Mesangial cell (primary cell): Measurements from ENCODE around the gene DCPS. TPM values are rescaled to one million over a fixed set of nuclear protein-coding genes. Genes with fewer than 3 reads are reported as not detected.

Experiments used
- total RNA-seq: library from RNA; depleted of rRNA; stranded (reverse); fragments of >200 nt; gene quantifications from 2 replicates; pipeline ENCODE4 v1.2.3, GENCODE V29; 2015

DCPS gene
- total RNA-seq: 14.1 and 24.6 TPM in 2 replicates

GRCh38 chr11:126303623-126304456 lies at the start of gene DCPS:
TSS of gene DCPS (plus strand) at chr11:126304060. CDS start at chr11:126304081, 21 bp downstream.

GRCh38 chr11:126268708-126269579 lies 34.9 kb upstream of the DCPS start, which contains the start of the genes FOXRED1 and SRPRA:
TSS of gene FOXRED1 (plus strand) at chr11:126269154. CDS start at chr11:126269207, 53 bp downstream.
TSS of gene SRPRA (minus strand) at chr11:126268895. CDS start at chr11:126268804, 91 bp downstream.

GRCh38 chr11:126282736-126283591 lies 20.9 kb upstream of the DCPS start, which contains the start of gene TIRAP:
TSS of gene TIRAP (plus strand) at chr11:126283093. CDS start at chr11:126290895, 7,802 bp downstream.

GRCh38 chr11:126355324-126355925 lies 51.6 kb downstream of the DCPS start, which contains the start of gene ST3GAL4:
TSS of gene ST3GAL4 (plus strand) at chr11:126355686. CDS start at chr11:126406156, 50,470 bp downstream.

Other genes with a start within 250 kb of the DCPS start
- 4.7 and 7.4 TPM in 2 replicates for gene CDON, start 241.2 kb upstream of the DCPS start, total RNA-seq
- gene RPUSD4, start 92.4 kb upstream of the DCPS start, total RNA-seq: 15.2 and 18.0 TPM in 2 replicates
- 16.5 and 17.6 TPM in 2 replicates for gene FAM118B, start 92.3 kb upstream of the DCPS start, total RNA-seq
- gene SRPRA, start 35.2 kb upstream of the DCPS start, total RNA-seq: 61.5 and 82.9 TPM in 2 replicates
- 12.9 and 38.8 TPM in 2 replicates for gene FOXRED1, start 34.9 kb upstream of the DCPS start, total RNA-seq
- gene TIRAP, start 21.0 kb upstream of the DCPS start, total RNA-seq: 4.4 and 6.7 TPM in 2 replicates
- 24.4 and 32.3 TPM in 2 replicates for gene ST3GAL4, start 51.6 kb downstream of the DCPS start, total RNA-seq